Skeletal muscle satellite cell (primary cell): Measurements from ENCODE around the gene COMT.
"Not testable (repeated sequence)": the region's sequence is repeated elsewhere in the genome, so short reads cannot be mapped to it uniquely, and the experiment has no call there.

ENCODE experiments used
- H3K27me3 ChIP-seq: 2 replicates; pipeline ENCODE4 v1.7.0; 2013; ENCODE audit warnings: low read length; ENCODE audit not compliant: control insufficient read depth, insufficient read depth
- H3K36me3 ChIP-seq: 2 replicates; pipeline ENCODE4 v1.7.0; 2013; ENCODE audit warnings: mild to moderate bottlenecking, control low read depth, low read length; ENCODE audit not compliant: insufficient read depth
- H3K4me1 ChIP-seq: 2 replicates; pipeline ENCODE4 v1.7.0; 2013; ENCODE audit warnings: low read length; ENCODE audit not compliant: control insufficient read depth, insufficient read depth
- H3K4me2 ChIP-seq: 2 replicates; pipeline ENCODE4 v1.7.0; 2013; ENCODE audit warnings: mild to moderate bottlenecking, low read length
- H3K4me3 ChIP-seq: 2 replicates; pipeline ENCODE4 v1.7.0; 2013; ENCODE audit warnings: low read length
- H3K9ac ChIP-seq: 2 replicates; pipeline ENCODE4 v1.7.0; 2013; ENCODE audit warnings: mild to moderate bottlenecking, low read depth, low read length, moderate library complexity
- H3K9me3 ChIP-seq: replicated peaks from 2 replicates; pipeline ENCODE4 v1.7.0; 2013; ENCODE audit warnings: mild to moderate bottlenecking, control low read depth, low read length

The COMT gene

GRCh38 chr22:19933341-19934241 lies 8.0 kb upstream of the COMT start:
- H3K9me3 ChIP-seq, result no peaks in the 10 kb centered on the region
- H3K9ac ChIP-seq, result no peak overlapping the region
- no peak overlapping the region for H3K4me2 ChIP-seq
- H3K4me3 ChIP-seq, result no peak overlapping the region
- H3K36me3 ChIP-seq, result peaks cover 2% of the 10 kb centered on the region
- H3K4me1 ChIP-seq, result no peaks in the 10 kb centered on the region
- no peaks in the 10 kb centered on the region for H3K27me3 ChIP-seq

- H3K4me1 ChIP-seq, H3K4me3 ChIP-seq, H3K9me3 ChIP-seq, H3K4me2 ChIP-seq, H3K27me3 ChIP-seq, H3K36me3 ChIP-seq, H3K9ac ChIP-seq: not testable (repeated sequence)
These were observed 6.4 kb upstream of the COMT start for GRCh38 chr22:19935123-19935718.

DNA sequence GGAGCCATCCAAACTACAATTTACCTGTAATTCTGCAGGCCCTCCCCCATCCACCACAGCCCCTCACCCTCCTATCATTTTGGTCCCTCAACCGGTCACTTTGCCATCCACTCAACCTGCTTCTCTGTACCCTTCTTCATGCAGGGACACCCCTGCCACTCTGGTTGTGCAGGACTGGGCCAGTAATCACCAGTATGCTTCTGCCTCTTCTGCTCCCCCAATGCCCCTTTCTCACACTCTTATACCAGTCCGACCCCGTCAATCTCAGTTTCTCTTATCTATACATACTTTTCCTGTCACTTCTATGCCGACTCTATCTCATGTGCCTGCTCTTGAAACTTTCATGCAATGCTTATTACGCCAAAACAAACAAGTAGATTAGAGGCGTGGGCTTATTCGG lies 5.1 kb upstream of the COMT start:
- Histone ChIP-seq H3K27me3 (no peaks in the 10 kb centered on the region), H3K9me3 (no peaks in the 10 kb centered on the region), H3K4me3 (no peak overlapping the region), H3K4me1 (peaks cover 9% of the 10 kb centered on the region), H3K9ac (no peak overlapping the region), H3K4me2 (no peak overlapping the region), H3K36me3 (peaks cover 2% of the 10 kb centered on the region)

DNA sequence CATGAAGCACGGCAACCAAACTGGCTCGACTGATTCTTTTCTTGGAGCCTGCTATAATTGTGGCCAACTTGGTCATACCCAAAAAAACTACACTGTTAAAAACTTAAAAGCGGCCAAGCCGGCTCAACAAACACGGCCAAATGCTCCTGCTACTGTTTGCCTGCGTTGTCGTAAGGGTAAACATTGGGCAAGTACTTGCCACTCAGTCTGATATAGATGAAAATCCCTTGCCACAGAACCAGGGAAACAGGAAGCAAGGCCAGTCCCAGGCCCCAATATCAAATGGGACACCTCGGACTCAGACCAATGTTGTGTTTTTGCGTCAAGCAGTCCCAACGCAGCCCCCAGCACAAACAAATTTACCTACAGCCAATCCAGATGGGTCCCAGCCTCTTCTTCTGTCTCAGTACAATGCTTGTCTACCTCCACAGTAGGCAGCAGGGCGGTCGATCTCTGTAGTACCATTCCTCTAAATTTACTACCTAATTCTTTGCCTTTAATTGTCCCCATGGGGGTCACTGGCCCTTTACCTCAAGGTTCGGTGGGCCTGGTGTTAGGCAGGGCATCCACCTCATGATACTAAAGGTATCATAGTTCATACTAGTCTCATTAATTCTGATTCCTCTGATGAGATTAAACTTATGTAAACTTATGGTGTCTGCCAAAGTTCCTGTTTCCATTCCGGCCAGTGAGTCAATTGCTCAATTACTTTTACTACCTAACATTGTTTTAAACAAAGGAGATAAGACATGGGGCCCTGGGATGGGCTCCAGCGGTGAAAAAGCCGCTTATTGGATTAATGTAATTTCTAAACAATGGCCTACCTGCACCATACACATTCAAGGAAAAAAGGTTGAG lies 3.7 kb upstream of the COMT start:
- Histone ChIP-seq H3K9me3 (no peaks in the 10 kb centered on the region), H3K27me3 (no peaks in the 10 kb centered on the region), H3K4me2 (no peak overlapping the region), H3K9ac (no peak overlapping the region), H3K36me3 (no peaks in the 10 kb centered on the region), H3K4me3 (no peak overlapping the region), H3K4me1 (peaks cover 18% of the 10 kb centered on the region)

GRCh38 chr22:19940536-19941364 lies 822 bp upstream of the COMT start:
- Histone ChIP-seq H3K9me3 (no peaks in the 10 kb centered on the region), H3K4me1 (peaks cover 36% of the 10 kb centered on the region), H3K4me3 (peak overlapping the region; percentile 91), H3K36me3 (no peaks in the 10 kb centered on the region), H3K27me3 (no peaks in the 10 kb centered on the region), H3K9ac (peak overlapping the region; percentile 100), H3K4me2 (peak overlapping the region; percentile 88)

DNA sequence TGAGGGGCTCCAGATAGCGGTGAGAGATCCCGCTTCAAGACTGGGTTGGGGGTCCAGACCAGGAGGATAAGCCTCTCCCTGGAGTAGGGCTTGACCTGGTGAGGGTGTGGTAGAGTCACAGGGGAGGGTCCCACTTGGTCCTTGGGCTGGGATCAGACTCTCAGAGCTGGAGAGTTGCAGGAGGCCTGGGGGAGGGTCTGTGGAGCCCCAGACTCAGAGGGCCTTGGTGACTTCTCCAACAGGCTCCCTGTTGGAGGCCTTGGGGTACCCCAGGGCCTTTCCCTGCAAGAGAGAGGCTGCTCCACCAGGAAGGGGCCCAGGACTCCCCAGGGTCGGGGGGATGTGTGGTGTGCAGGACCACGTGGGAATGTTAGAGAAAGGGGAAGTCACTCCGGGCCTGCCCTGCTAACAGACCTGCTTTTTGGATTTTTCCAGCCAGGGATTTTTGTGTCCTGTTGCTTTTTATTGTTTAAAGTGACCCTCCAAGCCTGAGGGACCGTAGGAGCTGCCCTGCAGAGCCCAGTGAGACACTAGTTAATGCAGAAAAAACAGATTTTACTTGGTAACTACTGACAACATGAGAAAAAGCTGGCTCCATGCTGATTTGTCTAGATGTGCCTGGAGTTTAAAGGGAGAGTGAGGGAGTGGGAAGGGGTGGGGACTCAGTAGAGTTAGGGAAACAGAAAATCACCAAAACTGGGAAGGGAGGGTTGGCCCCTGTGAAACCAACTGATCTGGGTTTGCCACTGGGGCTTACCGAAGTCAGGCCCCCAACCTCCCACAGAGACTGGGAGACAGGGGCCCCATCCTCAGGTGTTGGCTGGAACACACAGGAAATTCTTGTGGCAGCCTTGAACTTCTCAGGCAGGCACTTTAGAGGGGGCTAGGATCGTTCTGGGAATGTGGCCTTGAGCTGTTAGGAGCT lies 847 bp downstream of the COMT start:
- H3K9me3 ChIP-seq, result no peaks in the 10 kb centered on the region
- peak overlapping the region; percentile 100 for H3K9ac ChIP-seq
- H3K27me3 ChIP-seq, result no peaks in the 10 kb centered on the region
- peak overlapping the region; percentile 88 for H3K4me2 ChIP-seq
- peaks cover 37% of the 10 kb centered on the region for H3K4me1 ChIP-seq
- H3K4me3 ChIP-seq, result peak overlapping the region; percentile 91
- no peaks in the 10 kb centered on the region for H3K36me3 ChIP-seq

DNA sequence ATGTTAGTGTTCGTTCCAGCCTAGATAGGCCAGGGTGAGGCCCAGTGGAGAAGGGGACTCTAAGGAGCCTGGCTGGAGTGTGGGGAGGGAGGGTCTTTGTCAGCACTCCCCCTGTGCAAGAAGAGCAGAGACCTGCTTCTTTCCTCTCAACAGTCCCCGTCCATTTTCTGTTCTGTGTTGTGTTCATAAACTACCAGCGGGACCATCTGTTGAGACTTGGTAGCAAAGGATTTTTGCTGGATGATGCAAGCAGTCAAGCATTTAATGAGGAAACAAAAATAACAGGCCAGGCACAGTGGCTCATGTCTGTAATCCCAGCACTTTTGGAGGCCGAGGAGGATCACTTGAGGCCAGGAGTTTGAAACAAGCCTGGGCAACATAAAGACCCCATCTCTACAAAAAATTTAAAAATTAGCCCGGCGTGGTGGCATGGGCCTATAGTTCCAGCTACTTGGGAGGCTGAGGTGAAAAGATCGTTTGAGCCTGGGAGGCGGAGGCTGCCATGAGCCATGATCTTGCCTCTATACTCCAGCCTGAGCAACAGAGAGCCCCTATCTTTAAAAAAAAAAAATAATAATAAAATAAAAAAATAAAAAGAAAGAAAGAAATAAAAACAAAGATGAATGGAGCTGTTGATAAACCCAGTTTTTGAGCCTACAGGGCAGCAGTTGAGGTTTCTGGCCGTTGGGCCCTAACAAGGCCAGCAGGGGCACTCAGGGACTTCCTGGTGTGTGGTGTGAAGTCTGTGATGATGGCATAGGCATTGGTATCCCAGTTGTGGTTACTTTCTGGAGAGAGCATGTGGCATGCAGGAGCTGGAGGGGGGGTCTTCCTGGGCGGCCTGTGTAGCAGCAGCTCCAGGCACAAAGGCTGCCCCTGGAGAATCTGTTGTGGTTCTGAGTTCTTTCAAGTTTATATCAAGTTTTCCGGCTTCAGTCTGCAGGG lies 1.8 kb downstream of the COMT start:
- H3K27me3 ChIP-seq, result no peaks in the 10 kb centered on the region
- peaks cover 43% of the 10 kb centered on the region for H3K4me1 ChIP-seq
- peak overlapping the region; percentile 88 for H3K4me2 ChIP-seq
- peaks cover 3% of the 10 kb centered on the region for H3K36me3 ChIP-seq
- H3K9me3 ChIP-seq, result no peaks in the 10 kb centered on the region
- H3K9ac ChIP-seq, result peak overlapping the region; percentile 100
- H3K4me3 ChIP-seq, result peak overlapping the region; percentile 91

- H3K4me3 ChIP-seq, result no peak overlapping the region
- H3K9me3 ChIP-seq, result no peaks in the 10 kb centered on the region
- H3K36me3 ChIP-seq, result peaks cover 12% of the 10 kb centered on the region
- peaks cover 43% of the 10 kb centered on the region for H3K4me1 ChIP-seq
- peak overlapping the region; percentile 39 for H3K9ac ChIP-seq
- H3K4me2 ChIP-seq, result no peak overlapping the region
- H3K27me3 ChIP-seq, result no peaks in the 10 kb centered on the region
These were observed 6.6 kb downstream of the COMT start for GRCh38 chr22:19948057-19948760.

DNA sequence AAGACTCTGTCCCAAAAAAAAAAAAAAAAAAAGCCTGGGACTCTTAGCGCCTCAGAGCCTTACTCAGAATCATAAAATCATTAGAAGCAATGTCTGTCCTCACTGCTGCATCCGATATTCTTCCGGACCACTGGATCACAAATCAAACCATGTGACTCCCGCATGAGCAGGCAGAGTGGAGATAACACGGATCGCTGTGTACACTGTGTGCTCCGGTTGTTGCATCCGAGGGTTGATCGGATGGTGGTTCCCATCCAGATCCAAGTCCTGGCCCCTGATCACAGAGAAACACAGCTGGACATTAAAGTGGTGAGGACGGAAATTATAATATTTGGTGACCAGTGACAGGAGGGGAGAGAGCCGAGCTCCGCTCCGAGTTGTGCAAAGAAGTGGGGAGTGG lies 9.8 kb downstream of the COMT start:
- Histone ChIP-seq H3K4me3 (no peak overlapping the region), H3K27me3 (no peaks in the 10 kb centered on the region), H3K4me1 (peaks cover 33% of the 10 kb centered on the region), H3K9ac (no peak overlapping the region), H3K36me3 (peaks cover 15% of the 10 kb centered on the region), H3K9me3 (no peaks in the 10 kb centered on the region), H3K4me2 (no peak overlapping the region)
